ACHN (cell line): ENCODE measurements around the gene CERS6.
"Not testable (repeated sequence)": the region's sequence is repeated elsewhere in the genome, so short reads cannot be mapped to it uniquely, and the experiment has no call there.

Experiments used
- DNase-seq: peaks from one replicate; pipeline ENCODE4 v3.0.0-alpha.2; 2015
- in situ Hi-C: cut with HindIII; loops from 2 replicates; pipeline ENCODE4 v1.10.0; 2017; ENCODE audit warnings: low sequenced_read_pairs, low pct_ligation_motif_present, low pct_unique_long_range_greater_than_20kb

CERS6 gene

GRCh38 chr2:168639441-168639898 lies 183.4 kb downstream of the CERS6 start:
- in situ Hi-C loops, result no loop called here
- no peak for DNase-seq

DNA sequence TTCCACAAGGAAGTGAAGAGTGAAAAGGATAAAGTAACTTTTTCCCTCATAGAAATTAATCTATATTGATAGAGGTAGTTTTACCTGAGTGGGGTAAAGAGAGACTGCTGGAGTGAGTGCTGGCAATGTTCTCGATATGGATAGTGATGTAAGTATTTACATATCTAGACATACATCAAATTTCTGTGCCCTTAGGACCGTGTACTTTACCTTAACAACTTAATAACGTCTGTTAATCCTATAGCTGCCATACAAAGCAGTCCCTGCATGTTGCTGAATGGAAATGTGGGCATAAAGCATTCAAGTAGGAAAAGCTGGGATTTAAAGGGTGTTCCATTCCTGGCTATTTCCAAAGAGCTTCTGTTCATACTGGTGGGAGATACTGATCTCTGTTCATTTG lies 184.0 kb downstream of the CERS6 start:
- in situ Hi-C loops, result no loop called here
- DNase-seq, result no peak

DNA sequence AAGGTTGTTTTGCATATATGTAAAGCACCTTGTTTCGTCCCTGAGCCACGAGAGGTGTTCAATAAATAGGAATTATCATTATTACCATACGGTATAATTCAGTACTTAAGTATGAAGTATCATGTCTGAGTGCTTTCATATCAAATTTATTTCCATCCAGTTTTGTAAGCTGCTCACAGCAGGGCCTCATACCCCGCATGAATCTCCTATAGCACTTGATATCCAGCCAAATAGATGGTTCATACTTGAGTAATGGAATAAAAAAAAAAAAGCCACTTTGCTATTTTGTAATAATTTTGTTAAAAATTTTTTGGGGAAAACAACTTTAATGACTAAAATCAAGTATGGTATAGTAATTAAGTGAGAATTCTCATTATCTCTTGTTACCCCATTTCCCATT lies 185.6 kb downstream of the CERS6 start:
- in situ Hi-C loops, result no loop called here
- DNase-seq, result no peak

GRCh38 chr2:168642873-168643272 lies 186.8 kb downstream of the CERS6 start:
- no peak for DNase-seq
- in situ Hi-C loops, result no loop called here

GRCh38 chr2:168643979-168644378 lies 187.9 kb downstream of the CERS6 start:
- no peak for DNase-seq
- in situ Hi-C loops, result no loop called here

- no peak for DNase-seq
- in situ Hi-C loops, result no loop called here
Observed at GRCh38 chr2:168645696-168646338, 189.7 kb downstream of the CERS6 start.

DNA sequence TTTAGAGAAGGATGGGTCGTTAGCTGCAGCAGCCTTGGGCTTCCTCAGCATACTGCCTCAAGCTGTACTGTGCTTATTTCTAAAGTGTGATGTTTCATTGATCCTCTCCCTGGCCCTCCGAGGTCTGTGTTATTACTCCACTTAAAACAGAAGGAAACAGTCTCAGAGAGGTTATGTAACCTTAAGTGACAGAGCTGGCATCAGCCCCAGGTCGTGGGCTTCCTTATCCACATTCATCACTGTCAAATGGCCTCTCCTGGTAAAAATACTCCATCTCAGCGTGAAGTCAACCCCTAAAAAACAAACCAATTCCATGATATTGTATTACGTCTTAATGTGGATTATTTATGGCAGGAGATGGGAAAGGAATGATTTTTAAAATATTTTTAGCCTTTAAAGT lies 193.0 kb downstream of the CERS6 start:
- DNase-seq, result no peak
- in situ Hi-C loops, result no loop called here

- in situ Hi-C loops, result no loop called here
- no peak for DNase-seq
Observed at GRCh38 chr2:168649562-168649961, 193.5 kb downstream of the CERS6 start.

DNA sequence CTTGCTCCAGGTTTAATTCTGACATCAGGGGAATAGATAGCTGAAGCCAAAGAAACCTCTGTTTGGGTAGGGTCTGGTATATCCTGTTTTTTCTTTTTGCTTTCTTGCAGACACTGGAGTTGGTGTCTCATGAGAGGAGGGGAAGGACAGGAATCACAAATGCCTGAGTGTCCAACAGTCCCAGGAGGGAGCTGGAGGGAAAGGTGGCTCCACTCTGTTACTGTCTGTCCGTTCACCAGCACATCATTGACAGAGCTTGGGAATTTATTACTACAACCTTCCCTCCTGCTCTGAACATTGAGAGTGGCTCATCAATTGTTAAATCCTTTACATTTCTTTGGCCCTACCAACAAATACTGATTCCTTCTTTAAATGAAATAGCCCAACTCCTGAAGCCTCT lies 194.1 kb downstream of the CERS6 start:
- DNase-seq, result no peak
- in situ Hi-C loops, result no loop called here

DNA sequence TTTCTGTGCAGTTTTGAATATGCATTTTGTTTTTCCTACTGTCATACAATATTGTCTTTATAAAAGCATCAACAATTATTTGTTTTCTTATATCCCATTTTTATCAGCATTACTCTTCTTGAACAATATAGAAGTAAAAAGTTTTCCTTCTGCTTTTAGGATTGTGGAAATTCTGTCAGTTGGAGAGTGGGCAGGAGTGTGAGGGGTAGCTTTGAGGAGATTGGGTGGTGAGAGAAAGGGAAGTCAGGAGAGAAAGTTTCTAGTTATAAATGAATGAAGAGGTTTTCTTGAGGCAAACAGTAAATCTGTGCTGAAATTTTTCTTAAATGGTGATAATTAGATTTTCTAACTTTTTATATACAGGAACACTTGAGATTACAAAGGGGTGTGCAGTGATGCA lies 194.7 kb downstream of the CERS6 start:
- in situ Hi-C loops, result no loop called here

GRCh38 chr2:168652997-168653921 lies 197.2 kb downstream of the CERS6 start:
- in situ Hi-C loops, result no loop called here
- no peak for DNase-seq

More for the DNA sequence above, 194.7 kb downstream of the CERS6 start:
- DNase-seq, result no peak

DNA sequence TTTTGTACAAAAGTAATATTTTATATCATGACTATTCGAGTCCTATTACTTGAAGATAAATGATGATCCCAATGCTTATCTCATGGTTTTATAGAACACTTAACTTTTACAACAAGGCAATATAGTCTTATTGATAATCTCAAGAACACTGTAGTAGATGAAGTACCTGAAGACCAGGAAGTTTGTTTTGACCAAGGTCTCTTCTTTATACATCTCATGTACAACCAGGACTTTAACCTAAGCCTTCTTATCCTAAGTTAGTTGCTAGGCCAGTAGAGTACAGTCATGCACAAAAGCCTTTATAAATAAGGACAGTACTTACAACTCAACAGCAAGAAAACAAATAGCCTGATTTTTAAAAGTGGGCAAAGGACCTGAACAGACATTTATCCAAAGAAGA lies 198.6 kb downstream of the CERS6 start:
- no peak for DNase-seq
- in situ Hi-C loops, result no loop called here

- in situ Hi-C loops, result no loop called here
- DNase-seq, result no peak
Observed at GRCh38 chr2:168655207-168655606, 199.1 kb downstream of the CERS6 start.

- in situ Hi-C loops, DNase-seq: not testable (repeated sequence)
Observed at GRCh38 chr2:168657378-168657777, 201.3 kb downstream of the CERS6 start.

DNA sequence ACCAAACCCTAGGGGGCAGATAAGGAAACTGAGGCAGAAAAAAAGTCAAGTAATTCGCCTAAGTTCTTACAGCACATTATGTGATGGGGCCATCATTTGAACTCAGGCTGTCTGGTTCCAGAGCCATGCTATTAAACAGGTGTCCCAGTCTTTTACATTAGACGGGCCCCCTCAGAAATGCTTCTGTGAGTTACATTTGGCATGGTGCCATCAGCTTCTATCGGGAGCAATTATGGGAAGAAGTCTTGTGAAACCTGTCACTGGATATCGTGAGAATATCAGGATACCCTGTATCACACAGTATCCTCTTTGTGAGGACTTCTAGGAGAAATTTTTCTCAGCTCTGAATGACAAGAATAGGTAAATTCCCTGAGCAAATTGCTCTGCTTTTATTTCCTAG lies 202.6 kb downstream of the CERS6 start:
- in situ Hi-C loops, result no loop called here
- DNase-seq, result no peak

GRCh38 chr2:168660870-168661862 lies 205.1 kb downstream of the CERS6 start:
- in situ Hi-C loops, result no loop called here
- DNase-seq, result no peak

GRCh38 chr2:168661863-168662256 lies 205.8 kb downstream of the CERS6 start:
- DNase-seq, result no peak
- in situ Hi-C loops, result no loop called here

- in situ Hi-C loops, result no loop called here
- no peak for DNase-seq
Observed at GRCh38 chr2:168662651-168663208, 206.7 kb downstream of the CERS6 start.
